Activated CD4-positive, alpha-beta memory T cell treated with anti-CD3 and anti-CD28 coated beads for 36 hours (primary cell): ENCODE measurements around the gene COPS3. TPM values are rescaled to one million over a fixed set of nuclear protein-coding genes. Genes with fewer than 3 reads are reported as not detected.
"Not testable (repeated sequence)": the region's sequence is repeated elsewhere in the genome, so short reads cannot be mapped to it uniquely, and the experiment has no call there.

Experiments
- CTCF ChIA-PET: fragments of 350-600 bp; sonication (Branson Sonifier 250); formaldehyde crosslinking; loops from one replicate; lab custom pipeline; 2021; ENCODE audit warnings: antibody characterized with exemption, inconsistent platforms; lab: Charles Lee
- POLR2A ChIA-PET: fragments of 350-600 bp; sonication (Branson Sonifier 250); formaldehyde crosslinking; loops from one replicate; lab custom pipeline; 2021; ENCODE audit warnings: antibody characterized with exemption; lab: Charles Lee
- DNase-seq: peaks from one replicate; pipeline ENCODE4 v3.0.0-alpha.2; 2020
- H3K27ac Mint-ChIP-seq: one replicate; pipeline ENCODE4 v1.8.0; 2021; ENCODE audit warnings: mixed read lengths
- H3K27me3 Mint-ChIP-seq: one replicate; pipeline ENCODE4 v1.8.0; 2021; ENCODE audit warnings: mixed read lengths
- H3K36me3 Mint-ChIP-seq: one replicate; pipeline ENCODE4 v1.8.0; 2021; ENCODE audit warnings: mixed read lengths
- H3K4me1 Mint-ChIP-seq: one replicate; pipeline ENCODE4 v1.8.0; 2021; ENCODE audit warnings: low read depth, mixed read lengths
- H3K4me3 Mint-ChIP-seq: one replicate; pipeline ENCODE4 v1.8.0; 2021; ENCODE audit warnings: mild to moderate bottlenecking, mixed read lengths
- H3K9me3 Mint-ChIP-seq: one replicate; pipeline ENCODE4 v1.8.0; 2021; ENCODE audit warnings: mixed read lengths
- intact Hi-C: fragments of 100-400 bp; cut with micrococcal nuclease; formaldehyde crosslinking; loops from one replicate; pipeline ENCODE4 v1.15.1; 2023
- total RNA-seq, 2 experiments: library from RNA; stranded (reverse); gene quantifications; one replicate each; pipeline ENCODE4 v1.2.3, GENCODE V29; 2021

COPS3 gene
- total RNA-seq, 2 experiments from 2014 or later, result 96.1 to 104 TPM

- Mint-ChIP-seq H3K9me3 (no peaks in the 10 kb centered on the region), H3K27me3 (no peaks in the 10 kb centered on the region), H3K4me1 (no peaks in the 10 kb centered on the region), H3K4me3 (no peak overlapping the region), H3K27ac (no peak overlapping the region), H3K36me3 (peaks cover 4% of the 10 kb centered on the region)
- intact Hi-C loops, result no loop called here
- no peak for DNase-seq
- POLR2A ChIA-PET, result no interaction called here
- CTCF ChIA-PET, result interaction anchor here (0.6 to 1.5 kb wide), 5 partner anchors 45 to 314 kb away, joined by 3 to 6 read pairs (median 3); no protein-coding TSS in a partner anchor
Measured at GRCh38 chr17:17315142-17315821, 34.2 kb upstream of the COPS3 start.

DNA sequence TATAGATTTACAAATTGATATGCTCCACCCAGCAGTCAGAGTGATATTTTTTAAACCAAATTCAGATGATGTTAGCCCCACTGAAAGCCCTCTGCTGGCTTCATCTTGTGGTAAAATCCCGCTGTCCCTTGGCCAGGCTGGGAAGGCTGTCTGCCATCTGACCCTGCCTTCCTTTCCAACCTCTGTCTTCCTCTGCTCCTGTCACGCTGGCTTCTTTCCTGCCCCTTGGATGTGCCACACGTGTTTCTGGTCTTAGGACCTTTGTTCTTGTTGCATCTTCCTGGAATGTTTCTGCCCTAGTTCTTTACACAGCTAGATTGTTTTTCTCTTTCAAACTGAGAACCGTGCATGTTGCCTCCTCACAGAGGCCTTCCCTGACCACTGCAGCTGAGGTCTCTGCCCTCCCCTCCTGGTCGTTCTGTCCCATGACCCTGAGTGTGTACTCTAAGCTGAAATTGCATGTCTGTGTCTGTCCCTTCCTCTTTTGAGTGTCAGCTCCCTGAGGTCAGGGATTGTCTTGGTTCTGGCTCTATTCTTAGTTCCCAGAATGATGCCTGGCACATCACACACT lies 33.5 kb upstream of the COPS3 start:
- CTCF ChIA-PET, result interaction anchor here (0.9 to 1.5 kb wide), 5 partner anchors 44 to 326 kb away, joined by 3 to 6 read pairs (median 3); no protein-coding TSS in a partner anchor
- intact Hi-C loops, result loop anchor here (5.0 kb wide), 1 partner anchor 42 kb away; no protein-coding TSS in a partner anchor
- H3K36me3 Mint-ChIP-seq, result peaks cover 4% of the 10 kb centered on the region
- H3K27ac Mint-ChIP-seq, result no peak overlapping the region
- H3K27me3 Mint-ChIP-seq, result no peaks in the 10 kb centered on the region
- POLR2A ChIA-PET, result no interaction called here
- DNase-seq, result no peak
- no peak overlapping the region for H3K4me3 Mint-ChIP-seq
- no peaks in the 10 kb centered on the region for H3K4me1 Mint-ChIP-seq
- no peaks in the 10 kb centered on the region for H3K9me3 Mint-ChIP-seq

- no peaks in the 10 kb centered on the region for H3K9me3 Mint-ChIP-seq
- peaks cover 4% of the 10 kb centered on the region for H3K36me3 Mint-ChIP-seq
- no peaks in the 10 kb centered on the region for H3K4me1 Mint-ChIP-seq
- H3K4me3 Mint-ChIP-seq, result no peak overlapping the region
- CTCF ChIA-PET, result interaction anchor here (0.6 to 2.6 kb wide), 10 partner anchors 9 to 325 kb away, joined by 3 to 13 read pairs (median 3); no protein-coding TSS in a partner anchor
- POLR2A ChIA-PET, result no interaction called here
- DNase-seq, result peak; percentile 81
- no peaks in the 10 kb centered on the region for H3K27me3 Mint-ChIP-seq
- intact Hi-C loops, result loop anchor here (1.0 to 5.0 kb wide), 4 partner anchors 33 to 313 kb away; no protein-coding TSS in a partner anchor
- H3K27ac Mint-ChIP-seq, result no peak overlapping the region
Measured at GRCh38 chr17:17313350-17313991, 32.4 kb upstream of the COPS3 start.

GRCh38 chr17:17309356-17309755 lies 28.3 kb upstream of the COPS3 start:
- Mint-ChIP-seq H3K36me3 (peaks cover 4% of the 10 kb centered on the region), H3K27ac (no peak overlapping the region), H3K27me3 (no peaks in the 10 kb centered on the region), H3K9me3 (no peaks in the 10 kb centered on the region), H3K4me3 (no peak overlapping the region), H3K4me1 (peaks cover 16% of the 10 kb centered on the region)
- intact Hi-C loops, result no loop called here
- POLR2A ChIA-PET, result no interaction called here
- DNase-seq, result no peak
- CTCF ChIA-PET, result no interaction called here

GRCh38 chr17:17305281-17305801 lies 24.3 kb upstream of the COPS3 start:
- peak; percentile 70 for DNase-seq
- H3K36me3 Mint-ChIP-seq, result peaks cover 1% of the 10 kb centered on the region
- H3K27ac Mint-ChIP-seq, result peak overlapping the region; percentile 89
- H3K4me3 Mint-ChIP-seq, result peak overlapping the region; percentile 77
- no peaks in the 10 kb centered on the region for H3K9me3 Mint-ChIP-seq
- intact Hi-C loops, result loop anchor here (2.0 kb wide), 3 partner anchors 127 to 261 kb away; no protein-coding TSS in a partner anchor
- CTCF ChIA-PET, result interaction anchor here (0.9 to 1.8 kb wide), 2 partner anchors 8 to 129 kb away, joined by 3 to 8 read pairs; no protein-coding TSS in a partner anchor
- POLR2A ChIA-PET, result interaction anchor here (0.6 kb wide), 1 partner anchor 67 kb away, joined by 3 read pairs; no protein-coding TSS in a partner anchor
- no peaks in the 10 kb centered on the region for H3K27me3 Mint-ChIP-seq
- H3K4me1 Mint-ChIP-seq, result peaks cover 27% of the 10 kb centered on the region

DNA sequence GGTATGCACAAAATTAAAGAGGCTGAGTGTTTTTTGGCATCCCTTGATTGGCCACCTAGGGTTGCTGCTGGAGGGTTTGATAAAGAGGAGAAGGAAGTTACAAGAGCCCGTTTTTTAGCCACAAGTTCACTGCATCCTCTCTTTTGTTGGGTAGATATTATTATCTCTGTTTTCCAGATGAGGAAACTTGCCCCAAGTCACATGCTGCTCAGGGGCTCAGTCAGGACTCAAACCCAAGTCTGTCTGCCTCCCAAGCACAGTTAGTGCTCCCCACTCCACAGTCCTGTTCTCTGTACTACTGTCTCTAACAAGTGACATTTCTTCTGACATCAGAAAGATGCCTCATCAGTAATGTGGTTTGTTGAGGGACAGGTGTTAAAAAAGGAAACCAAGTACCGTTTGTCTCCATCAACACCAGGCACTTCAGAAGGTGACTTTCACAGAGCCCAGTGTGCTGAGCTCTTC lies 23.5 kb upstream of the COPS3 start:
- H3K4me3 Mint-ChIP-seq, result peak overlapping the region; percentile 73
- ChIA-PET POLR2A (interaction anchor here (0.6 to 1.5 kb wide), 2 partner anchors 23 to 66 kb away, joined by 3 to 4 read pairs; partner anchors contain the start of gene COPS3), CTCF (interaction anchor here (0.6 to 1.8 kb wide), 3 partner anchors 9 to 27 kb away, joined by 3 to 8 read pairs (median 3); partner anchors contain the start of gene COPS3)
- no peaks in the 10 kb centered on the region for H3K9me3 Mint-ChIP-seq
- intact Hi-C loops, result loop anchor here (2.0 kb wide), 3 partner anchors 126 to 260 kb away; no protein-coding TSS in a partner anchor
- peak; percentile 47 for DNase-seq
- H3K27me3 Mint-ChIP-seq, result no peaks in the 10 kb centered on the region
- H3K36me3 Mint-ChIP-seq, result no peaks in the 10 kb centered on the region
- H3K27ac Mint-ChIP-seq, result peak overlapping the region; percentile 75
- H3K4me1 Mint-ChIP-seq, result peaks cover 30% of the 10 kb centered on the region

DNA sequence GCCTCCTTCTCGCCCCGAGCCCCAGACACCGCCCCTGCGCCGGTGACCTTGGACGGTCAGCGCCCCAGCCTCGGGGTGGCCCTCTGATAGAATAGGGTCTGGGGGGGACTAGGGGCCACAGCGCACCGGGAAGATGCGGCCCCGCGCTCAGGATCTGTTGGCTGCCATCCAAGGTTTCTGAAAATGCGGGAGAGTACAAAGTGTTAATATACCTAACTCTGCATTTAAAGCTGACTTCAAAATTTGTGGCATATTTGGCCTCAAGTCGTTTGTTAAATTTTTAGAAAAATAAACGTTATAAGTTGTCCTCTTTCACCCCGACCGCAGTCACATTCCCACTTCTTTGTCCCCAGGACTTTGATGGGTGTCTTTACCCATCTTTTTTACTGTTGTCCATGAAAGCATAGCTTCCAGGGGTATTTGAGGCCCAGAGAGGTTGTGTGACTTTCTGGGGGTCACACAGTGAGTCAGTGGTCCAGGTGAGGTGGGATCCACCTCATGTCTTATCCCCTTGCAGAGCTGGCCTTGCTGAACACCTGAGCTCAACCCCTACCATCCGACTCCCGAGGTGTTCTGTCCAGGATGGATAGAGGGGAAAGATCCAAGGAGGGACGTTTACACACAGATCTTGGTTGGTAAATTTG lies 22.9 kb upstream of the COPS3 start:
- POLR2A ChIA-PET, result interaction anchor here (1.5 kb wide), 1 partner anchor 23 kb away, joined by 4 read pairs; the partner anchor contains the start of gene COPS3
- CTCF ChIA-PET, result interaction anchor here (0.6 to 1.8 kb wide), 3 partner anchors 9 to 26 kb away, joined by 3 to 8 read pairs (median 3); partner anchors contain the start of gene COPS3
- H3K36me3 Mint-ChIP-seq, result no peaks in the 10 kb centered on the region
- H3K27ac Mint-ChIP-seq, result peak overlapping the region; percentile 75
- DNase-seq, result no peak
- H3K27me3 Mint-ChIP-seq, result no peaks in the 10 kb centered on the region
- intact Hi-C loops, result loop anchor here (1.0 to 2.0 kb wide), 4 partner anchors 23 to 259 kb away; partner anchors contain the start of gene COPS3
- H3K4me3 Mint-ChIP-seq, result peak overlapping the region; percentile 73
- peaks cover 30% of the 10 kb centered on the region for H3K4me1 Mint-ChIP-seq
- H3K9me3 Mint-ChIP-seq, result no peaks in the 10 kb centered on the region

- H3K9me3 Mint-ChIP-seq, result no peaks in the 10 kb centered on the region
- ChIA-PET POLR2A (interaction anchor here (0.6 to 1.5 kb wide), 2 partner anchors 22 to 94 kb away, joined by 3 to 4 read pairs; partner anchors contain the start of gene COPS3), CTCF (no interaction called here)
- H3K4me3 Mint-ChIP-seq, result peak within 1 kb of the TSS; percentile 84
- no peaks in the 10 kb centered on the region for H3K36me3 Mint-ChIP-seq
- peaks cover 32% of the 10 kb centered on the region for H3K4me1 Mint-ChIP-seq
- peak; percentile 83 for DNase-seq
- H3K27ac Mint-ChIP-seq, result peak within 1 kb of the TSS; percentile 75
- intact Hi-C loops, result loop anchor here (1.0 kb wide), 1 partner anchor 22 kb away; the partner anchor contains the start of gene COPS3
- no peaks in the 10 kb centered on the region for H3K27me3 Mint-ChIP-seq
Measured at GRCh38 chr17:17303010-17303846, 22.2 kb upstream of the COPS3 start, which contains the start of gene NT5M. Gene NT5M, plus strand, starts transcription at chr17:17303373. Its CDS starts 178 bp downstream, at chr17:17303551.

GRCh38 chr17:17301659-17302058 lies 20.6 kb upstream of the COPS3 start:
- intact Hi-C loops, H3K36me3 Mint-ChIP-seq, H3K27me3 Mint-ChIP-seq, DNase-seq, CTCF ChIA-PET, H3K27ac Mint-ChIP-seq, H3K9me3 Mint-ChIP-seq, H3K4me3 Mint-ChIP-seq: not testable (repeated sequence)
- POLR2A ChIA-PET, result interaction anchor here (0.9 kb wide), 1 partner anchor 21 kb away, joined by 3 read pairs; no protein-coding TSS in a partner anchor
- H3K4me1 Mint-ChIP-seq, result peaks cover 42% of the 10 kb centered on the region
